ENCODE results near the gene LELP1. TPM values are rescaled to one million over a fixed set of nuclear protein-coding genes. Genes with fewer than 3 reads are reported as not detected.
"Not testable (repeated sequence)": the region's sequence is repeated elsewhere in the genome, so short reads cannot be mapped to it uniquely, and the experiment has no call there.

LELP1 gene
- total RNA-seq, 4 donors from 2014 or later: not detected

- no peak overlapping the region for H3K4me3 ChIP-seq
- no peak for TF ChIP-seq POLR2AphosphoS5 (IDR thresholded peaks at IDR 0.05)
- no peak for TF ChIP-seq POLR2A (IDR thresholded peaks at IDR 0.05)
- TF ChIP-seq EP300 (IDR thresholded peaks at IDR 0.05; ENCODE audit: low read depth): no peak
- TF ChIP-seq CTCF (IDR thresholded peaks at IDR 0.05): no peak
- no peak for DNase-seq
- H3K9me3 ChIP-seq: no peaks in the 10 kb centered on the region
- no peak overlapping the region for H3K27ac ChIP-seq
- no peaks in the 10 kb centered on the region for H3K4me1 ChIP-seq
- H3K36me3 ChIP-seq: no peaks in the 10 kb centered on the region
- WGBS, 2 donors (ENCODE audit: low coverage in 1 of 2): 35 to 55% methylated on average over 2 to 6 of the region's 6 CpGs
- H3K27me3 ChIP-seq: peaks cover 4% of the 10 kb centered on the region
- in situ Hi-C loops (cut with MboI; ENCODE audit: low pct_ligation_motif_present in 1 of 4, low pct_unique_long_range_greater_than_20kb in 1 of 4, low sequenced_read_pairs in 3 of 4): loop anchor here in 1 of 4 donors (25.0 kb wide), 1 partner anchor 358 kb away; the partner anchor contains the start of gene LCE7A
- intact Hi-C loops (cut with DNase I; ENCODE audit: low total_unique reads): loop anchor here (10.0 kb wide), 1 partner anchor 566 kb away; no protein-coding TSS in a partner anchor
Observed at GRCh38 chr1:153220606-153221303, 17.5 kb downstream of the LELP1 start.

- DNase-seq: peak; percentile 67
- intact Hi-C loops (cut with DNase I; ENCODE audit: low total_unique reads): loop anchor here (10.0 kb wide), 1 partner anchor 568 kb away; no protein-coding TSS in a partner anchor
- in situ Hi-C loops (cut with MboI; ENCODE audit: low pct_ligation_motif_present in 1 of 4, low pct_unique_long_range_greater_than_20kb in 1 of 4, low sequenced_read_pairs in 3 of 4): loop anchor here in 1 of 4 donors (25.0 kb wide), 1 partner anchor 361 kb away; the partner anchor contains the start of gene LCE7A
- WGBS, 2 donors (ENCODE audit: low coverage in 1 of 2): 40 to 43% methylated on average over 11 to 16 of the region's 16 CpGs
- H3K4me1 ChIP-seq, H3K9me3 ChIP-seq, H3K4me3 ChIP-seq, H3K27ac ChIP-seq, H3K36me3 ChIP-seq, H3K27me3 ChIP-seq: not testable (repeated sequence)
- peak; percentile 57 to 72 (median 60) for TF ChIP-seq CTCF (IDR thresholded peaks at IDR 0.05)
Observed at GRCh38 chr1:153223040-153223891, 20.0 kb downstream of the LELP1 start.

- no peak for DNase-seq
- 55 to 82% methylated on average over 2 of the region's 2 CpGs for whole genome bisulfite sequencing, 2 donors (ENCODE audit: low coverage in 1 of 2)
- Histone ChIP-seq H3K4me1 (no peaks in the 10 kb centered on the region), H3K9me3 (no peaks in the 10 kb centered on the region), H3K4me3 (no peak overlapping the region), H3K27me3 (peaks cover 8% of the 10 kb centered on the region), H3K27ac (no peak overlapping the region), H3K36me3 (no peaks in the 10 kb centered on the region)
- TF ChIP-seq EP300 (IDR thresholded peaks at IDR 0.05; ENCODE audit: low read depth) (no peak), CTCF (IDR thresholded peaks at IDR 0.05) (no peak), POLR2A (IDR thresholded peaks at IDR 0.05) (no peak), POLR2AphosphoS5 (IDR thresholded peaks at IDR 0.05) (no peak)
- intact Hi-C loops (cut with DNase I; ENCODE audit: low total_unique reads): loop anchor here (10.0 kb wide), 1 partner anchor 573 kb away; no protein-coding TSS in a partner anchor
- in situ Hi-C loops (cut with MboI; ENCODE audit: low pct_ligation_motif_present in 1 of 4, low pct_unique_long_range_greater_than_20kb in 1 of 4, low sequenced_read_pairs in 3 of 4): no loop called here
Observed at GRCh38 chr1:153227810-153228209, 24.6 kb downstream of the LELP1 start.

GRCh38 chr1:153228491-153228890 is 25.3 kb downstream of the LELP1 start:
- peaks cover 8% of the 10 kb centered on the region for H3K27me3 ChIP-seq
- no peaks in the 10 kb centered on the region for H3K4me1 ChIP-seq
- no peaks in the 10 kb centered on the region for H3K36me3 ChIP-seq
- TF ChIP-seq CTCF (IDR thresholded peaks at IDR 0.05) (no peak), POLR2A (IDR thresholded peaks at IDR 0.05) (no peak), POLR2AphosphoS5 (IDR thresholded peaks at IDR 0.05) (no peak), EP300 (IDR thresholded peaks at IDR 0.05; ENCODE audit: low read depth) (no peak)
- no peak overlapping the region for H3K27ac ChIP-seq
- in situ Hi-C loops (cut with MboI; ENCODE audit: low pct_ligation_motif_present in 1 of 4, low pct_unique_long_range_greater_than_20kb in 1 of 4, low sequenced_read_pairs in 3 of 4) (no loop called here), intact Hi-C loops (cut with DNase I; ENCODE audit: low total_unique reads) (loop anchor here (10.0 kb wide), 1 partner anchor 574 kb away; no protein-coding TSS in a partner anchor)
- DNase-seq: no peak
- H3K9me3 ChIP-seq: no peaks in the 10 kb centered on the region
- no peak overlapping the region for H3K4me3 ChIP-seq
- WGBS, 2 donors (ENCODE audit: low coverage in 1 of 2): 80 to 89% methylated on average over 1 of the region's 1 CpG

Data from transverse colon (tissue), 4 donors.